ENCODE results near the gene DCAF10.
"Not testable (repeated sequence)": the region's sequence is repeated elsewhere in the genome, so short reads cannot be mapped to it uniquely, and the experiment has no call there.

DCAF10 gene

GRCh38 chr9:37800631-37801286 lies at the start of gene DCAF10:
Gene DCAF10 (plus strand): TSS chr9:37800797. CDS start chr9:37800867, 70 bp downstream.
- DNase-seq = peak; percentile 93

GRCh38 chr9:37751186-37751585 lies 49.4 kb upstream of the DCAF10 start:
- DNase-seq = no peak

GRCh38 chr9:37751704-37752103 lies 48.9 kb upstream of the DCAF10 start:
- DNase-seq = not testable (repeated sequence)

GRCh38 chr9:37752112-37752511 lies 48.5 kb upstream of the DCAF10 start:
- not testable (repeated sequence) for DNase-seq

- DNase-seq = peak; percentile 43
Measured at GRCh38 chr9:37752642-37753488, 47.7 kb upstream of the DCAF10 start.

- DNase-seq = peak; percentile 83
Measured at GRCh38 chr9:37753489-37754190, 47.0 kb upstream of the DCAF10 start, which contains the start of gene TRMT10B. Gene TRMT10B (plus strand): TSS chr9:37753805. CDS start chr9:37761932, 8,127 bp downstream.

GRCh38 chr9:37758747-37759146 lies 41.9 kb upstream of the DCAF10 start:
- DNase-seq = no peak

- DNase-seq = no peak
Measured at GRCh38 chr9:37760416-37761161, 40.0 kb upstream of the DCAF10 start.

- DNase-seq = no peak
Measured at GRCh38 chr9:37761511-37761910, 39.1 kb upstream of the DCAF10 start.

- not testable (repeated sequence) for DNase-seq
Measured at GRCh38 chr9:37765263-37765662, 35.3 kb upstream of the DCAF10 start.

GRCh38 chr9:37769306-37769705 lies 31.3 kb upstream of the DCAF10 start:
- DNase-seq = no peak

- no peak for DNase-seq
Measured at GRCh38 chr9:37769995-37770394, 30.6 kb upstream of the DCAF10 start.

GRCh38 chr9:37775216-37775919 lies 25.2 kb upstream of the DCAF10 start:
- DNase-seq = no peak

GRCh38 chr9:37776328-37776727 lies 24.3 kb upstream of the DCAF10 start:
- no peak for DNase-seq

GRCh38 chr9:37778534-37778933 lies 22.1 kb upstream of the DCAF10 start:
- DNase-seq = no peak

- DNase-seq = peak; percentile 12
Measured at GRCh38 chr9:37784291-37784615, 16.3 kb upstream of the DCAF10 start.

GRCh38 chr9:37784616-37785483 lies 15.7 kb upstream of the DCAF10 start, which contains the start of gene EXOSC3:
Gene EXOSC3 (minus strand): TSS chr9:37785064. CDS start chr9:37785044, 20 bp downstream.
- DNase-seq = peak; percentile 92

GRCh38 chr9:37787059-37787458 lies 13.5 kb upstream of the DCAF10 start:
- no peak for DNase-seq

GRCh38 chr9:37788332-37788731 lies 12.3 kb upstream of the DCAF10 start:
- no peak for DNase-seq

GRCh38 chr9:37790096-37790495 lies 10.5 kb upstream of the DCAF10 start:
- DNase-seq = no peak

- DNase-seq = no peak
Measured at GRCh38 chr9:37792122-37792521, 8.5 kb upstream of the DCAF10 start.
